GM21737 (cell line): ENCODE measurements around the gene EP400.
"Not testable (repeated sequence)": the region's sequence is repeated elsewhere in the genome, so short reads cannot be mapped to it uniquely, and the experiment has no call there.

Experiments
- ATAC-seq: cut with Tn5 transposase; IDR thresholded peaks from one replicate; pipeline ENCODE4 v1.9.1; 2021; ENCODE audit warnings: mild to moderate bottlenecking, moderate library complexity; ENCODE audit not compliant: unreplicated experiment

Gene EP400

DNA sequence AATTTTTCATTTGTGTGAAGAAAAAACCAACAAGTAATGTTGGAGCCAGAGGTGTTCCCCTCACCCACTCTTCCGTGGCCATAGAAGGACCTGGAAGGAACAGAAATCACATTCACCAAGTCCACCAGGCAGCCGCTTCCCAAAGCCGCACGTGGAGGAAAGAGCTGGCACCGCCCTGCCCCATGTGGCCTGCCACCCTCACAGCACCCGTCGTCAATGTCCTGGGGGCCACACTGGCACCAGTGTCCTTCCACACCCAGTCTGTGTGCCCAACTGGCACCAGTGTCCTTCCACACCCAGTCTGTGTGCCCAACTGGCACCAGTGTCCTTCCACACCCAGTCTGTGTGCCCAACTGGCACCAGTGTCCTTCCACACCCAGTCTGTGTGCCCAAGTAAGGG is 130.8 kb downstream of the EP400 start:
- not testable (repeated sequence) for ATAC-seq

DNA sequence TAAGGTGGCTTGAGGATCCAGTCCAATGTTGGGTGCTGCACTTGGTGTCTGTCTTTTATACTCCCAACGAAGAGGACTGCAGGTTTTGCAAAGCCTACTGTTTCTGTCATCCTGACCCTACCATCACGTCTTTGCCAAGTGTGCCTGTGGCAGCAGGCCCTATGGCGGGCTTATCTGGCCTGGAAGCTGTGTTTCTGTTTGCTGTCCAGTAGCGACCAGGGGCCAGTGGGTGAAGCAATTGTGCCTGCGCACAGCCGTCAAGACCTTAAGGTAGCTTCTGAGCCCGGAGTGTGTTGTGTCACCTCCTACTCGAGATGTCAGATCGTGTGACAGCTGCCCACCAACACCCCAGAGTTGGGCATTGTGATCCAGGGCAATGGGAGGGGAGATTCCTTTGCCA is 131.7 kb downstream of the EP400 start:
- ATAC-seq = no peak

- no peak for ATAC-seq
These were observed 133.8 kb downstream of the EP400 start for GRCh38 chr12:132083614-132083940.

DNA sequence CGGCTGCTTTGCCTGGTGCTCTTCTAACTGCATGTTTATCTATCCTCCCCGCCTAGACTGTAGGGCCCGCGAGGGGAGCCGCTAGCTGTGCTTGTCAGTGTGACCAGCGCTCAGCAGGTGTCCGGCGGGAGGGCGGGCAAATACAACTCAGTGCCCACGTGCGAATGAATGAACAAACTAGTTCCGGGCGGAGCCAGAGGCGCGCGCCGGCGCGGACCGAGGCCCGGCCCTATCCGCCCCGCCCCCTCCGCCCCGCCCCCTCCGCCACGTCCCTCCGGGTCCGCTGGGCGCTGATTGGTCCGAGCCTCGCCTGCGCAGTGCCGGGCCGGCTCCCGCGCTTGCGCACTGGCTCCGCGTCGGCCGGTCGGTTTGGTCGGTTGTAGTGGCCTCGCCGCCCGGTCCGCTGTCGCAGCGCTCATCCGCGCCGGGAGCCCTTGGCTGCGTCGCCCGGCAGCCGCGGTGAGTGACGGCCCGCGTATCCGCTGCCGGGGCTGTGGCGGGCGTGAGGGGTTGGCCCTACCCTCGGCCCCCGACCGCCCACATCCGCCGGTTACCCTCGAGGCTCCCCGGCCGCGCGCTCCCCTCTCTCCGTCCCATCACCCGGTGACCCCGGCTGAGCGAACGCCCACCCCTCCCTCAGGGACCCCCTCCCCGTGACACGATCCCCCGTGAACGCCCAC is 134.3 kb downstream of the EP400 start:
- ATAC-seq = peak; percentile 78

- ATAC-seq = no peak
These were observed 135.0 kb downstream of the EP400 start for GRCh38 chr12:132084621-132085290.

GRCh38 chr12:132085291-132085635 is 135.5 kb downstream of the EP400 start:
- no peak for ATAC-seq

- ATAC-seq = no peak
These were observed 139.7 kb downstream of the EP400 start for GRCh38 chr12:132089407-132089910.

DNA sequence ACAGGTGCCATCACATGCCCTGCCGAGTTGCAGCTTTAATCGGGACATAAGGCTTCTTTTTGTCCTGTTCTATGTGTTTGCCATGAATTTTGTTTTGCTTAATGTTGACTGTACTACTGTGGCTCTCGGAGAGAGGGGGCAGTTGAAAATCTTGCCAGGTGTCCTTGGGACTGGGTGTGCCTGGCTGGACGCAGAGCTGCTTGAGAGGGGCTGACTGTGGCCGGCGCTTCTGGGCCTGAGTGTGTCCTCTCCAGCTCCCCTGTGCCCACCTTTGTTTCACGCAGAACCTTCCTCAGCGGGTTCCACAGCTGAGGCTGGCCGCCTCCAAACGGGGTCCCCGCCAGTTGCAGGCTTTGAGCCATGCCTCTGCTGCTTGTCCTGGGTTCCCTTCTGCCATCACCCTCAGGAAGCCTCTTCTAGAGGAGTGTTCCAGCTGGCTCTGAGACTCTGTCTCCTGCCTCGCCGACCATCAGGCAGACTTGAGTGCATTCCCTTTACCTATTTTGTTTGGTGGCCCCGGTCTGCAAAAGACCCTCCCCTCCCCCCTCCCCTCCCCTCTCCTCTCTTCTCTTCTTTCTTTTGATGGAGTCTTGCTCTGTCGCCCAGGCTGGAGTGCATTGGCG is 144.6 kb downstream of the EP400 start:
- no peak for ATAC-seq

DNA sequence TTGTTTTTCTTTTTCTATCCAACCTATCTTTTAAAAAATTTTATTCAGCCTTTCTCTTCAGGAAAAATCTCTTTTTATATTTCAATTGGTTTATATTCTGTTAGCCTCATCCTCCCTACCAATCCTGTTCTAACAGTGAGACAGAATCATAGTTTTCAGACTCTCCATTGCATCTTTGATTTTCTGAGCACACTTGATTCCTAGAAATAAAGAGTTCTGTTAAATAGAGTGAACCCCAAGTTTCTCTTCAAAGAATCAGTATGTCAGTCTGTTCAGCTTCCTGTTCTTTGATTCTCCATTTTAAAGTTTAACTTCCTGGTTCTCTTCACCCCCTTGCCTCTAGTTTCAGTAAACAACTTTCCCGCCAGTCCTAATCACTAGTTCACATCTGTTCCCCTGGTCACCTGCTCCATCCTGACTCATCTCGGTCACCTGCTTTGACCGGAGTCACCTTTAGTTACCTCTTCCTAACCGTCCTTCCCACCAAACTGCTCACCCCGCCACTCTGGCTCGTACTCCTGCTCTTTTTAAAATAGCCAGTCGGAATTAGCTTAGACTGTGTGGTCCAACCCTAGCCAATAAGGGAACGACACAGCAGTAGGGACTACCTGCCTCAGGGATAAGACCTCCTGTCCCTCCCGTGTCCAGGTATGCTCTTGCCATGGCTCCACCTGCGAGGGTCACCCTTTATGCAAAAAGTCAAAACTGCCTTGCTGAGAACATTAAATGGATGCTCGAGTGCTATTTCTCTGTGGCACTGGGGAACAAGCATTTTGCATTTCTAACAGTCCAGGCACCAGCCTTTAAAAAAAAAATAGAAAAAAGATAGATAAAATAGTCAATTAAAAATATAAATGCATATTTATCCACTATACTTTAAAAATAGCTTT is 146.0 kb downstream of the EP400 start:
- ATAC-seq = no peak

DNA sequence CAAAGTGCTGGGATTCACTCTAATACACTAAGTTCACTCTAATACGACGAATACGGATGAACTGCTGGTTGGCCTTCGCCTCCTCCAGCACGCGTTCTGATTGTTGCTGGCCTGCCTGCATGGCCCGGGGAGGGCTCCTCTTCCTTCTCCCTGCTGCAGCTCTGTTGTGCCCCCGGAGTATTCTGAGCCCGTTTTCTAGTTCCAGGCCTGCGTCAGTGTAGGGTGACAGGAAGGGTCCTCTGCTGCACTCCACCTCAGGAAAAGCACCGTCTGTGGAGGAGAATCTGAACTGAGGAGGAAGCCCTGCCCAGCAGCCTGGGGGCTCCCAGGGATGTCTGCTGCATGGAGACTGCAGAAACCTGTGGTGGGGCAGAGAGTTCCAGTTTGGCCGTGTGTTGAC is 150.0 kb downstream of the EP400 start:
- no peak for ATAC-seq

DNA sequence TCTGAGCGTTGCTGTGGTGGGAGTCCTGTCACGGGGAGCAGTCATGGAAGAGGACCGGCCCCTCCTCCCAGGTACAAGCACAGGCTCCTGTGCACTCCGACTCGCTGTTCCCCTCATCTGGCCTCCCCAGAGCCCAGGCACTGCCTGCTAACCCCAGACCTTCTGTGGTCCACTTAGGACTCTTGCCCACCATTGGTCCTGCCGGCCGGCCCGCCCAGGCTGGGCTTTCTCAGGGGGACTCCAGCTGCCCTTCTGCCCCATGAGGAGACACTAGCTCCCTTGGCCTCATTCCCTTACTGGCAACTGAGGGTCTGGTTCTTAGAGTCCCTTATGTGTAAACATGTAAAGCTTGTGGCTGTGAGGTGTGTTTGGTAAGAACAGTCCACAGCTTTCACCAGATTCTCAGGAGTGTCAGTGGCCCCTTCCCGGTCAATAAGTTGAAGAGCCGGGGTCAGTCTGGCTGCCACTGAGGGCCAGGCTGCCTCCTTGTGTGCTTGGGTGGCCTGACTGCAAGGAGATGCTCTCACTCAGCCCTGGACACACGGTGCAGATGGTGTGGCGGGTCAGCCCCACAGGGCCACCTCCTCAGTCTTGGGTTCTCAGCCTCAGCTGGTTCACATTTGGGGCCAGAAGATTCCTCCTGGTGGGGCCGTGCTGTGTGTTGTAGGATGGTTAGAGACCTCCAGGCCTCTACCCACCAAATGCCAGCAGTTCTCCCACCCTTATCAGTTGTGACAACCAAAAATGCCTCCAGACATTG is 150.7 kb downstream of the EP400 start:
- ATAC-seq = no peak

GRCh38 chr12:132102297-132102696 is 152.6 kb downstream of the EP400 start:
- no peak for ATAC-seq

GRCh38 chr12:132103072-132103471 is 153.3 kb downstream of the EP400 start:
- ATAC-seq = not testable (repeated sequence)

DNA sequence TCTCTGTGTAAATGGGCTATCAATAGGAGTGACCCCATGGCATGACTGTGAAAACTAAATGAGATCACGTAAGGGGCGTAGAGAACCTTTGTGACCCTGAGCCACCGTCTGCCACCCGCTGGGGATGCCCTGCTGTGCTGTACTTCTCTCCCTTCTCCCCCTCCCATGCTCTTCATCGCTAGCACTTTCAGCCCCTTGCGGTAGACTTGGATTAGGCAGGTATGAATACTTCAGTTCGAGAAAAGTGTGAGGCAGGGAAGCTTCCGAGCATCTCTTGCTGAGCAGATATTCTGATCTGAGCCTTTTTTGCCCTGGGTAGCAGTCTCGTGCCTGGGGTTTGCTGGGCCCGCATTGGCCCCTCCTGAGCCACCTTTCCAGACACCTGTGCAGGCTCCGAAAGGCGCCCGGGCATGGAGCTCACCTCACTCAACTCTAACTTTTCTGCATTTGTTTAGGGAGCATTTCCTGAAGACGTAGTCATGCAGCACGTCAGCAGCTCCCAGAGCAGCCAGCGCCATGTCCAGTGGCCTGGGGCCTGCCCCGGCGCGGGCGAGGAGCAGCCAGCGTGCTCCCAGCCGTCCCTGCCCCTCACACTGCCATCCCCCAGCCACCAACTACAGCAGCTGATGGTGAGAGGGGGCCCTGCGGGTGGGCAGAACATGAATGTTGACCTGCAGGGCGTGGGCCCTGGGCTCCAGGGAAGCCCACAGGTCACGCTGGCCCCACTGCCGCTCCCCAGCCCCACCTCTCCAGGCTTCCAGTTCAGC is 154.0 kb downstream of the EP400 start:
- no peak for ATAC-seq

GRCh38 chr12:132105467-132105866 is 155.7 kb downstream of the EP400 start:
- no peak for ATAC-seq

- no peak for ATAC-seq
These were observed 157.2 kb downstream of the EP400 start for GRCh38 chr12:132106921-132107320.

- ATAC-seq = no peak
These were observed 158.6 kb downstream of the EP400 start for GRCh38 chr12:132108211-132108832.

DNA sequence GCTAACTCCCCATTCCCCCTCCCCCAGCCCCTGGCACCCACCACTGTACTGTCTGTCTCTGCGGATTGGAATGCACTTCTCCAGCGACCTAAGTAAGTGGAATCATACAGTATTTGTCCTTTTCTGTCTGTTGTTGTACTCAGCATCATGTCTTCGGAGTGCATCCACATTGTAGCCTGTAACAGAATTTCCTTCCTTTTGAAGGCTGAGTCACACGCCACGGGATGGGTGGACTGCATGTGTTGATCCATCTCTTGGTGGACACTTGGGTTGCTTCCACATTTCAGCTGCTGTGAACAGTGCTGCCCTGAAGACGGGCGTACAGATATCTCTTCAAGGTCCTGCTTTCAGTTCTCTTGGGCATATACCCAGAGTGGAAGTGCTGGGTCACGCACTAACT is 160.0 kb downstream of the EP400 start:
- no peak for ATAC-seq

GRCh38 chr12:132110677-132111076 is 160.9 kb downstream of the EP400 start:
- no peak for ATAC-seq
